ENCODE measurements around the gene WFDC1. TPM values are rescaled to one million over a fixed set of nuclear protein-coding genes. Genes with fewer than 3 reads are reported as not detected.

The WFDC1 gene
- total RNA-seq, 1 donor from 2014 or later = 3.0 TPM

- peaks cover 1% of the 10 kb centered on the region for H3K27me3 Mint-ChIP-seq (ENCODE audit: low read depth)
- no peak overlapping the region for H3K4me3 Mint-ChIP-seq
- H3K4me1 Mint-ChIP-seq = peaks cover 2% of the 10 kb centered on the region
- DNase-seq (ENCODE audit: low spot score in 2 of 2, unreplicated experiment in 2 of 2) = no peak
- TF ChIP-seq CTCF (IDR thresholded peaks at IDR 0.05; ENCODE audit: unreplicated experiment) = no peak
- no peaks in the 10 kb centered on the region for H3K9me3 Mint-ChIP-seq
- H3K27ac Mint-ChIP-seq = no peak overlapping the region
- no peaks in the 10 kb centered on the region for H3K36me3 Mint-ChIP-seq
These were observed 53.8 kb downstream of the WFDC1 start for GRCh38 chr16:84348386-84348888.

GRCh38 chr16:84349862-84350684 is 55.4 kb downstream of the WFDC1 start:
- no peaks in the 10 kb centered on the region for H3K36me3 Mint-ChIP-seq
- DNase-seq (ENCODE audit: low spot score in 2 of 2, unreplicated experiment in 2 of 2) = no peak
- H3K4me1 Mint-ChIP-seq = peaks cover 2% of the 10 kb centered on the region
- no peak overlapping the region for H3K27ac Mint-ChIP-seq
- no peak overlapping the region for H3K4me3 Mint-ChIP-seq
- peaks cover 1% of the 10 kb centered on the region for H3K27me3 Mint-ChIP-seq (ENCODE audit: low read depth)
- H3K9me3 Mint-ChIP-seq = no peaks in the 10 kb centered on the region
- no peak for TF ChIP-seq CTCF (IDR thresholded peaks at IDR 0.05; ENCODE audit: unreplicated experiment)

- Mint-ChIP-seq H3K4me3 (no peak overlapping the region), H3K27ac (no peak overlapping the region), H3K4me1 (peaks cover 2% of the 10 kb centered on the region), H3K9me3 (no peaks in the 10 kb centered on the region), H3K36me3 (no peaks in the 10 kb centered on the region), H3K27me3 (ENCODE audit: low read depth) (peaks cover 1% of the 10 kb centered on the region)
- no peak for TF ChIP-seq CTCF (IDR thresholded peaks at IDR 0.05; ENCODE audit: unreplicated experiment)
- no peak for DNase-seq (ENCODE audit: low spot score in 2 of 2, unreplicated experiment in 2 of 2)
These were observed 56.2 kb downstream of the WFDC1 start for GRCh38 chr16:84350685-84351400.

GRCh38 chr16:84351630-84352029 is 57.0 kb downstream of the WFDC1 start:
- no peak for DNase-seq (ENCODE audit: low spot score in 2 of 2, unreplicated experiment in 2 of 2)
- H3K27ac Mint-ChIP-seq = no peak overlapping the region
- peaks cover 1% of the 10 kb centered on the region for H3K27me3 Mint-ChIP-seq (ENCODE audit: low read depth)
- H3K4me3 Mint-ChIP-seq = no peak overlapping the region
- H3K9me3 Mint-ChIP-seq = no peaks in the 10 kb centered on the region
- H3K4me1 Mint-ChIP-seq = peaks cover 2% of the 10 kb centered on the region
- no peak for TF ChIP-seq CTCF (IDR thresholded peaks at IDR 0.05; ENCODE audit: unreplicated experiment)
- no peaks in the 10 kb centered on the region for H3K36me3 Mint-ChIP-seq

- no peak overlapping the region for H3K4me3 Mint-ChIP-seq
- no peaks in the 10 kb centered on the region for H3K27me3 Mint-ChIP-seq (ENCODE audit: low read depth)
- no peaks in the 10 kb centered on the region for H3K9me3 Mint-ChIP-seq
- H3K27ac Mint-ChIP-seq = no peak overlapping the region
- H3K4me1 Mint-ChIP-seq = peaks cover 7% of the 10 kb centered on the region
- no peak for TF ChIP-seq CTCF (IDR thresholded peaks at IDR 0.05; ENCODE audit: unreplicated experiment)
- H3K36me3 Mint-ChIP-seq = no peaks in the 10 kb centered on the region
- no peak for DNase-seq (ENCODE audit: low spot score in 2 of 2, unreplicated experiment in 2 of 2)
These were observed 59.6 kb downstream of the WFDC1 start for GRCh38 chr16:84354306-84354705.

All from mesothelial cell of epicardium (in vitro differentiated cells).